ENCODE results near the gene CLDN1. TPM values are rescaled to one million over a fixed set of nuclear protein-coding genes. Genes with fewer than 3 reads are reported as not detected.

Gene CLDN1
- polyA plus RNA-seq, 1 of the 3 experiments (the other 2 are of a cell fraction) = 0.82 TPM

- Histone ChIP-seq H3F3A (replicated peaks; ENCODE audit: insufficient read depth) (no peaks in the 10 kb centered on the region), H3K9me2 (0 out of 2 replicates have a peak, but pooled peaks cover 4% of the 10 kb centered on the region), H2AFZ (ENCODE audit: low read depth) (no peak overlapping the region), H4K20me1 (ENCODE audit: insufficient read depth) (no peaks in the 10 kb centered on the region), H3K4me2 (no peak overlapping the region), H3K27ac (ENCODE audit: low read depth in 2 of 2, low read length in 1 of 2) (no peak overlapping the region), H3K27me3 (ENCODE audit: insufficient read depth) (no peaks in the 10 kb centered on the region), H3K79me2 (ENCODE audit: insufficient read depth) (no peaks in the 10 kb centered on the region), H3K9ac (no peak overlapping the region), H3K4me1 (ENCODE audit: control insufficient read depth in 1 of 2, insufficient read depth in 2 of 2, low read depth in 1 of 2, low read length in 1 of 2) (no peaks in the 10 kb centered on the region), H3K4me3 (ENCODE audit: low read depth in 2 of 2, low read length in 1 of 2) (no peak overlapping the region), H3K9me3 (no peaks in the 10 kb centered on the region), H3K36me3 (replicated peaks in 1 of 2; ENCODE audit: control insufficient read depth in 1 of 2, insufficient read depth in 2 of 2, low read length in 1 of 2) (no peaks in the 10 kb centered on the region)
- TF ChIP-seq IRF3 (IDR thresholded peaks at IDR 0.05; ENCODE audit: low read depth, low read length) (no peak), NFIC (IDR thresholded peaks at IDR 0.05; ENCODE audit: borderline replicate concordance) (no peak), SIN3A (IDR thresholded peaks at IDR 0.05; ENCODE audit: borderline replicate concordance, low read depth, low read length) (no peak), TAF1 (IDR thresholded peaks at IDR 0.05; ENCODE audit: borderline replicate concordance, low read depth, low read length) (no peak), ELF1 (IDR thresholded peaks at IDR 0.05) (no peak), POLR2AphosphoS5 (IDR thresholded peaks at IDR 0.05; ENCODE audit: low read depth, low read length) (no peak)
- POLR2A ChIA-PET = no interaction called here
- DNase-seq = no peak
- CTCF ChIA-PET = interaction anchor here (0.6 kb wide), 1 partner anchor 443 kb away, joined by 3 read pairs; no protein-coding TSS in a partner anchor
- 24% methylated on average over 2 of the region's 2 CpGs for WGBS (ENCODE audit: low lambda C conversion rate)
Observed at GRCh38 chr3:190272747-190273146, 49.5 kb downstream of the CLDN1 start.

- Histone ChIP-seq H3F3A (replicated peaks; ENCODE audit: insufficient read depth) (no peaks in the 10 kb centered on the region), H3K9me3 (no peaks in the 10 kb centered on the region), H4K20me1 (ENCODE audit: insufficient read depth) (no peaks in the 10 kb centered on the region), H3K27me3 (ENCODE audit: insufficient read depth) (no peaks in the 10 kb centered on the region), H3K9ac (no peak overlapping the region), H3K4me3 (ENCODE audit: low read depth in 2 of 2, low read length in 1 of 2) (no peak overlapping the region), H2AFZ (ENCODE audit: low read depth) (no peak overlapping the region), H3K27ac (ENCODE audit: low read depth in 2 of 2, low read length in 1 of 2) (no peak overlapping the region), H3K4me1 (ENCODE audit: control insufficient read depth in 1 of 2, insufficient read depth in 2 of 2, low read depth in 1 of 2, low read length in 1 of 2) (no peaks in the 10 kb centered on the region), H3K79me2 (ENCODE audit: insufficient read depth) (no peaks in the 10 kb centered on the region), H3K36me3 (replicated peaks in 1 of 2; ENCODE audit: control insufficient read depth in 1 of 2, insufficient read depth in 2 of 2, low read length in 1 of 2) (no peaks in the 10 kb centered on the region), H3K4me2 (no peak overlapping the region), H3K9me2 (no peaks in the 10 kb centered on the region)
- no peak for DNase-seq
- TF ChIP-seq, protein P1, sequence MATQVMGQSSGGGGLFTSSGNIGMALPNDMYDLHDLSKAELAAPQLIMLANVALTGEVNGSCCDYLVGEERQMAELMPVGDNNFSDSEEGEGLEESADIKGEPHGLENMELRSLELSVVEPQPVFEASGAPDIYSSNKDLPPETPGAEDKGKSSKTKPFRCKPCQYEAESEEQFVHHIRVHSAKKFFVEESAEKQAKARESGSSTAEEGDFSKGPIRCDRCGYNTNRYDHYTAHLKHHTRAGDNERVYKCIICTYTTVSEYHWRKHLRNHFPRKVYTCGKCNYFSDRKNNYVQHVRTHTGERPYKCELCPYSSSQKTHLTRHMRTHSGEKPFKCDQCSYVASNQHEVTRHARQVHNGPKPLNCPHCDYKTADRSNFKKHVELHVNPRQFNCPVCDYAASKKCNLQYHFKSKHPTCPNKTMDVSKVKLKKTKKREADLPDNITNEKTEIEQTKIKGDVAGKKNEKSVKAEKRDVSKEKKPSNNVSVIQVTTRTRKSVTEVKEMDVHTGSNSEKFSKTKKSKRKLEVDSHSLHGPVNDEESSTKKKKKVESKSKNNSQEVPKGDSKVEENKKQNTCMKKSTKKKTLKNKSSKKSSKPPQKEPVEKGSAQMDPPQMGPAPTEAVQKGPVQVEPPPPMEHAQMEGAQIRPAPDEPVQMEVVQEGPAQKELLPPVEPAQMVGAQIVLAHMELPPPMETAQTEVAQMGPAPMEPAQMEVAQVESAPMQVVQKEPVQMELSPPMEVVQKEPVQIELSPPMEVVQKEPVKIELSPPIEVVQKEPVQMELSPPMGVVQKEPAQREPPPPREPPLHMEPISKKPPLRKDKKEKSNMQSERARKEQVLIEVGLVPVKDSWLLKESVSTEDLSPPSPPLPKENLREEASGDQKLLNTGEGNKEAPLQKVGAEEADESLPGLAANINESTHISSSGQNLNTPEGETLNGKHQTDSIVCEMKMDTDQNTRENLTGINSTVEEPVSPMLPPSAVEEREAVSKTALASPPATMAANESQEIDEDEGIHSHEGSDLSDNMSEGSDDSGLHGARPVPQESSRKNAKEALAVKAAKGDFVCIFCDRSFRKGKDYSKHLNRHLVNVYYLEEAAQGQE (IDR thresholded peaks at IDR 0.05; ENCODE audit: low read depth, low read length) = no peak
- TF ChIP-seq NFIC (IDR thresholded peaks at IDR 0.05; ENCODE audit: borderline replicate concordance) (no peak), NRF1 (IDR thresholded peaks at IDR 0.05; ENCODE audit: low read depth, low read length) (no peak), JUND (IDR thresholded peaks at IDR 0.05) (no peak), SIN3A (IDR thresholded peaks at IDR 0.05; ENCODE audit: borderline replicate concordance, low read depth, low read length) (no peak), MEF2A (IDR thresholded peaks at IDR 0.05; ENCODE audit: borderline replicate concordance, low read depth) (no peak), IRF3 (IDR thresholded peaks at IDR 0.05; ENCODE audit: low read depth, low read length) (no peak), RFX5 (IDR thresholded peaks at IDR 0.05; ENCODE audit: low read length) (no peak), EZH2phosphoT487 (IDR thresholded peaks at IDR 0.05; ENCODE audit: borderline replicate concordance, low read depth) (no peak), ELF1 (IDR thresholded peaks at IDR 0.05) (no peak), PBX3 (IDR thresholded peaks at IDR 0.05) (no peak), SMC3 (IDR thresholded peaks at IDR 0.05; ENCODE audit: low read depth, low read length) (no peak), CTCF (IDR thresholded peaks at IDR 0.05) (no peak), POLR2AphosphoS5 (IDR thresholded peaks at IDR 0.05; ENCODE audit: low read depth, low read length) (no peak)
- TF ChIP-seq, protein P2, sequence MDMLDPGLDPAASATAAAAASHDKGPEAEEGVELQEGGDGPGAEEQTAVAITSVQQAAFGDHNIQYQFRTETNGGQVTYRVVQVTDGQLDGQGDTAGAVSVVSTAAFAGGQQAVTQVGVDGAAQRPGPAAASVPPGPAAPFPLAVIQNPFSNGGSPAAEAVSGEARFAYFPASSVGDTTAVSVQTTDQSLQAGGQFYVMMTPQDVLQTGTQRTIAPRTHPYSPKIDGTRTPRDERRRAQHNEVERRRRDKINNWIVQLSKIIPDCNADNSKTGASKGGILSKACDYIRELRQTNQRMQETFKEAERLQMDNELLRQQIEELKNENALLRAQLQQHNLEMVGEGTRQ (IDR thresholded peaks at IDR 0.05; ENCODE audit: borderline replicate concordance, low read depth, low read length) = no peak
- CTCF ChIA-PET = interaction anchor here (1.1 kb wide), 1 partner anchor 25 kb away, joined by 3 read pairs; no protein-coding TSS in a partner anchor
- 8% methylated on average over 2 of the region's 2 CpGs for WGBS (ENCODE audit: low lambda C conversion rate)
- POLR2A ChIA-PET = no interaction called here
Observed at GRCh38 chr3:190269101-190269500, 53.1 kb downstream of the CLDN1 start.

Measured in SK-N-SH (cell line).